GM19468 (cell line): ENCODE results near the gene DACT2.

Experiments used
- ATAC-seq: cut with Tn5 transposase; IDR thresholded peaks from one replicate; pipeline ENCODE4 v1.9.1; 2021; ENCODE audit warnings: mild to moderate bottlenecking, moderate library complexity, moderate number of reproducible peaks; ENCODE audit not compliant: unreplicated experiment; ENCODE audit errors: extremely low read depth

Gene DACT2

GRCh38 chr6:168353041-168353440 lies 33.5 kb upstream of the DACT2 start:
- ATAC-seq, result no peak

DNA sequence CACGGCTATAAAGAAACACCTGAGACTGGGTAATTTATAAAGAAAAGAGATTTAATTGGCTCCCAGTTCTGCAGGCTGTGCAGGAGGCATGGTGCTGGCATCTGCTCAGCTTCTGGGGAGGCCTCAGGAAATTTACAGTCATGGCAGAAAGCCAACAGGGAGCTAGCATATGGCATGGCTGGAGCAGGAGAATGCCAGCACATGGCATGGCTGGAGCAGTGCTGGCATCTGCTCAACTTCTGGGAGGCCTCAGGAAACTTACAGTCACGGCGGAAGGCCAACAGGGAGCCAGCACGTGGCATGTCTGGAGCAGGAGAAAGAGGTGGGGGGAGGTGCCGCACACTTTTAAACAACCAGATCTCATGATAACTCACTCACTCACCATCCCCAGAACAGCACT lies 32.5 kb upstream of the DACT2 start:
- no peak for ATAC-seq

DNA sequence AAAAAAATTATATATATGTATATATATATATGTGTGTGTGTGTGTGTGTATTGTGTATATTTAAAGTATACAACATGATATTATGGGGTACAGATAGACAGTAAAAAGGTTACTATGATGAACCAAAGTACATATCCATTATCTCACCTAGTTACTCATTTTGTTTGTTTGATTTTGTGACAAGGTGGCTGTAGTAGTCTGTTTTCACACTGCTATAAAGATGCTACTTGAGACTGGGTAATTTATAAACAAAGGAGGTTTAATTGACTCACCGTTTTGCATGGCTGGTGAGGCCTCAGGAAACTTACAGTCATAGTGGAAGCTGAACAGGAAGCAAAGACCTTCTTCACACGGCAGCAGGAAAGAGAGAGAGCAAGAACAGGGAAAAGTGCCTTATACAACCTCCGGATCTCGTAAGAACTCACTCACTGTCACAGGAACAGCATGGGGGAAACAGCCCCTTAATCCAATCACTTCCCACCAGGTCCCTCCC lies 30.2 kb upstream of the DACT2 start:
- ATAC-seq, result no peak

DNA sequence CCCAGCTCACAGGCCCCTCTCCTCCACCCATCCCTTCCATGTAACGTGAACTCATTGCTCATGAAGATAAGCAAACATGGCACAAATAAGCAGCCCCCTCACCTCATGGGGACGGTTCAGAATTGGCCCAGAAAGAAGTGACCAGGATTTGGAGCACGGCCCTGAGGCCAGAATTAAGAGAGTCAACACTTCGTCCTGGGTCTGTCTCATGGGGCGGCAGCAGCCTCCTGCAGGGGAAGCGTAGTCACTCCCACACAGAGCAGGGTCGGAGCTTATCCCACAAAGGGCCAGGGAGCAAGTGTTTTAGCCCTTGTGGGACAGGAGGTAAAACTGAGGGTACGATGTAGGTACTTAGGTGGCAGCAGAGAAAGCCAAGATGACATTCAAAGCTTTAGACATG lies 28.6 kb upstream of the DACT2 start:
- no peak for ATAC-seq

DNA sequence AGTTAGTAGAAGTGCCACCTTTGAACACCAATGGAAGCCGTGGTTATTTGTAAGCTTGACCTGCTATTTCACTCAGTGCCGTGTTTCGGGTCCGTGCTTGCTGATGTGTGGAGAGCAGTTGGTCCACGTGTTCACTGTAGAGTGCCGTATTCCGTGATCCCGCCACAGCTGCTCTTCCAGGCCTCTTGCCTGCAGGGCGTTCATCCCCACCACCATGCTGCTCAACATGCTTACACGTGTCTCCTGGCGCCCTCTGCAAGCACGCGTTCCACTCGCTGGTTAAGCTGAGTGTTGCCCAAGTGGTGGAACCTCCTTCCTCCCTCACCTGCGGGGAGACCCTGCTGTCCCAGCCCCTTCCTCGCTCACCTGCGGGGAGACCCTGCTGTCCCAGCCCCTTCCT lies 28.0 kb upstream of the DACT2 start:
- no peak for ATAC-seq

- no peak for ATAC-seq
Observed at GRCh38 chr6:168347053-168347452, 27.5 kb upstream of the DACT2 start.

- no peak for ATAC-seq
Observed at GRCh38 chr6:168345896-168346754, 26.5 kb upstream of the DACT2 start.

- ATAC-seq, result no peak
Observed at GRCh38 chr6:168345266-168345665, 25.7 kb upstream of the DACT2 start.

GRCh38 chr6:168344338-168344737 lies 24.8 kb upstream of the DACT2 start:
- no peak for ATAC-seq

GRCh38 chr6:168343239-168344150 lies 23.9 kb upstream of the DACT2 start:
- ATAC-seq, result no peak

DNA sequence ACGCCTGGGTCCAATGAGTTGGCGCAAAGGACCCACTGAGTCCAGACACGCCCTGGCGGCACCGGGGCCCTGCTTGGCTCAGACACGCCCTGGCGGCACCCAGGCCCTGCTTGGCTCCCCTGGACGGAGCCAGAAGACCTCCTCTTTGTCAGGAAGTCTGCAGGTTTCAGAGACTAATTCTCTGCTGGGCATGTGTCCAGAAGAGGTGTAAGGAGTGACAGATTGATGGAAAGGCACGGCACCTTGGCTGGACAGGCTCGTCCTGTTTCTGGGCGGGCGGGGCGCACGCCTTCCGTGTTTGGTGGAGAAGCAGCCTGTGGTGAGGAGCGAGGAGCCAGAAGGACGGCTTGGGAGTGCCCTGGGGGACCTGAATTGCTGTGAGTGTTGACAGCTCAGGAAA lies 23.1 kb upstream of the DACT2 start:
- no peak for ATAC-seq

- no peak for ATAC-seq
Observed at GRCh38 chr6:168341280-168341900, 21.8 kb upstream of the DACT2 start.

DNA sequence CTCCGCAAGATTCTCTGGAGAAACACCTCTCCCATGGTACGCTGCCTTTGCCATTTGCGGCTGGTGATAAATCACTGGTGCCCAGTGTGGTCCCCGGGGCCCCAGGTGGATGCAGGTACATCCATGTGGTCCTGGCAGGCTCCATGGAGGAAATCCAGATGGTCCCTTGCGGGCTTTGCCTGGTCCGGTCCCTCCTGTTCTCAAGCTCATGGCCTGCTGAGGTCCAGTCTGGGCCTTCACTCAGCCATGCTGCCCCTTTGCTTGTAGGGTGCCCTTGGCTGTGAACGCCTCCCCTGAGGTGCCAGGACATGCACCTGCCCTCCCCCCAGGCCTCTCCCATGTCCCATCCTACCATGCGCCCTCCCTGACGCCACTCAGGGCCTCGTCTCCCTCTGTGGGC lies 21.2 kb upstream of the DACT2 start:
- no peak for ATAC-seq

GRCh38 chr6:168338777-168339176 lies 19.2 kb upstream of the DACT2 start:
- ATAC-seq, result no peak

GRCh38 chr6:168336967-168337366 lies 17.4 kb upstream of the DACT2 start:
- no peak for ATAC-seq

- no peak for ATAC-seq
Observed at GRCh38 chr6:168333989-168334388, 14.4 kb upstream of the DACT2 start.

GRCh38 chr6:168333491-168333890 lies 13.9 kb upstream of the DACT2 start:
- no peak for ATAC-seq

GRCh38 chr6:168333039-168333438 lies 13.5 kb upstream of the DACT2 start:
- no peak for ATAC-seq

- ATAC-seq, result no peak
Observed at GRCh38 chr6:168332020-168332419, 12.4 kb upstream of the DACT2 start.

- ATAC-seq, result no peak
Observed at GRCh38 chr6:168331058-168331457, 11.5 kb upstream of the DACT2 start.

GRCh38 chr6:168330403-168330802 lies 10.8 kb upstream of the DACT2 start:
- no peak for ATAC-seq
